HT-29 (cell line): ENCODE results near the gene C22orf39. TPM values are rescaled to one million over a fixed set of nuclear protein-coding genes. Genes with fewer than 3 reads are reported as not detected.

Source experiments
- DNase-seq: peaks from one replicate; pipeline ENCODE4 v3.0.0-alpha.2; 2015; ENCODE audit warnings: low spot score
- total RNA-seq: library from RNA; depleted of rRNA; stranded (reverse); fragments of >200 nt; shearing (Covaris generic); gene quantifications from 2 replicates; pipeline ENCODE4 v1.2.3, GENCODE V29; 2014; rRNA removed

The C22orf39 gene
- total RNA-seq, 1 experiment from 2014 or later: 43.6 TPM

- DNase-seq: no peak
These were observed 46.6 kb downstream of the C22orf39 start for GRCh38 chr22:19400881-19401280.

DNA sequence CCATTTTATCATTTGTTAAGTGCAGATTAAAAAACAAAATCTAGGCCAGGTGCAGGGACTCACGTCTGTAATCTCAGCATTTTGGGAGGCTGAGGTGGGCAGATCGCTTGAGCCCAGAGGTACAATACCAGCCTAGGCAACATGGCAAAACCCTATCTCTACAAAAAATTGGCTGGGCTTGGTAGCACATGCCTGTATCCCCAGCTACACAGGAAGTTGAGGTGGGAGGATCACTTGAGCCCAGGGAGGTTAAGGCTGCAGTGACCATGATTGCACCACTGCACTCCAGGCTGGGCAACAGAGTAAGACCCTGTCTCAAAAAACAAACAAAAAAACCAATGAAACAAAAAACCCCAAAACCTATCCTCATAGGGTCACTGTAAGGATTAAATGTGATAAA lies 48.9 kb downstream of the C22orf39 start:
- DNase-seq: no peak

- no peak for DNase-seq
These were observed 49.3 kb downstream of the C22orf39 start for GRCh38 chr22:19398206-19398605.

DNA sequence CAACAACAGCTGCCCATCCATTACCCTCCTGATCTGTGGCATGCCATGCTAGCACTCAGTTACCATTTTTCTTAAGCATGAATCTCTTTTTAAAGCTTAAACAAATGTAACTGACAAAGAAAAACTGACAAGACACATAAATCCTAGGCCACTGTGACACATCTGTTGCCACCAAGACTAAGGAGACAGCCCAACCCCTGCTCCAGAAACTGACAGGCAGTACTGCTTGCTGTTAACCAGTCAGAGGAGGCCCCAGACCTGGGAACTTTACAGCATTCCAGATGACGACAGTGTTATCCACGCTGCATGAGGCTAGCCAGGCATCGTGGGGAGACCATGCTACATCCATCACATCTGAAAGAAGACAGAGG lies 49.8 kb downstream of the C22orf39 start:
- DNase-seq: no peak

DNA sequence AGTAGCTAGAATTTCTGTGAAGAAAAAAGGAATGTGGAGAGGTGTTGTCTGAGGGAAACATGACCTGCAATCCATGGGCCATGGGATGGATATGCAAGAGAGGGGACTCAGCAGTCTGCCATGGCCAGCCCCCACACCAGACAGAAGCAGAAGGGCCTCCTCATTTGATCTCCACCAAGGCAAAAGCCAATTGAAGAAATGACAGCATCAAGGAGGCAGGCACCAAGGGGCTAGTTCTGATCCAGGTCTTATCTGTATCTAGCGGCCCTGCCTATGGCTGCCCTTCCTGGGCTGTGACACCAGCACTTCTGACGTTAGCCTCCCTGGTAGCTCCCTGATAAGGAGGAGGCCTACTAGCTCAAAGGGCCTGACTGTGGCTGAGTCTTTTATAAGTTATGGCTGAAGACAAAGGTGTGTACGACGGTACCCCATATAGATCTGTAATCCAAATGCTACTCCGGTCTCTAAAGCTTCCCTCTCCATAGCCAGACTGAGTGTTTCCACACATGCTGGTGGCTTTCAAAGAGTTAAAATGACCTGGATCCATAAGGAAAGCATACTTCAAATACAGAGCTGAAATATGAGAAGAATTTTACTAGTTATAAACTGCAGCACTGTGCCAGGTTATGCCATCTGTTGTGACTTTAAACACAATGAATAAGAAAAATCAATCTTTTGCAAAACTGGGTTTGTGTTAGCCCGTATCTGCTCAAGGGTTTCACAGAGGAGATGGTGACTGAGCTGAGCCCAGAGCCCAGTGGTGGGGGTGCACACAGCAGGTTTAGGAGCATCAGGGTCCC lies 50.4 kb downstream of the C22orf39 start:
- no peak for DNase-seq

- DNase-seq: no peak
These were observed 51.0 kb downstream of the C22orf39 start for GRCh38 chr22:19396561-19396933.

- DNase-seq: no peak
These were observed 52.2 kb downstream of the C22orf39 start for GRCh38 chr22:19395276-19395675.

GRCh38 chr22:19394274-19395050 lies 53.0 kb downstream of the C22orf39 start:
- DNase-seq: no peak

DNA sequence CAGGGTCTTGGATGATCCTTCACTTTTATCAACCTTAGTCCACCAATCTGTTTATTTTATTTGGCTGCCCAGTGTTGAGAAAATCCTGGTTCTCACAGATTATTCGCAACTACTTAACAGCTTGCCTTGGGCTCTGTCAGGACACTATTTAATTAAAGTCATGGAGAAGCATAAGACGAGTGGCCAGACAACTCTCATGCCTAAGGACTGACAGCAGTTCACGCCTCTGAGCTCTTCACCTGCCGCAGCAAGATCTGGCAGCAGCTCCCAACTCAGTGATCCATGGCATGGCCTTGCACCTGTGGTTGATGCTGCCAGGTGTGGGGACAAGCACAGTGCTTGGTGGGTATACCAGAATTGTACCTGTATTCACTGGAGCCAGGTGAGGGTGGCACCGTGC lies 53.8 kb downstream of the C22orf39 start:
- no peak for DNase-seq

Other genes with a start within 250 kb of the C22orf39 start
- 0.18 and 0.47 TPM in 2 replicates for gene CLTCL1, start 156.0 kb downstream of the C22orf39 start, total RNA-seq
- 61.2 and 65.1 TPM in 2 replicates for gene HIRA, start 16.0 kb downstream of the C22orf39 start, total RNA-seq
- gene MRPL40, start 15.2 kb downstream of the C22orf39 start, total RNA-seq: 67.8 and 70.6 TPM in 2 replicates
- gene UFD1, start 31.5 kb upstream of the C22orf39 start, total RNA-seq: 146 and 147 TPM in 2 replicates
- 71.3 and 86.5 TPM in 2 replicates for gene CDC45, start 32.2 kb upstream of the C22orf39 start, total RNA-seq
- gene CLDN5, start 76.7 kb upstream of the C22orf39 start, total RNA-seq: not detected in 2 replicates